ENCODE data around the gene FRMPD4.

FRMPD4 gene

GRCh38 chrX:12138361-12139313 is at the start of gene FRMPD4:
Gene FRMPD4 (plus strand): TSS chrX:12138473. CDS start chrX:12138972, 499 bp downstream.
- no peak for ATAC-seq
- Mint-ChIP-seq H3K9me3 (no peaks in the 10 kb centered on the region), H3K4me3 (no peak within 1 kb of the TSS), H3K27me3 (peaks cover 27% of the 10 kb centered on the region), H3K27ac (no peak within 1 kb of the TSS), H3K4me1 (no peaks in the 10 kb centered on the region), H3K36me3 (no peaks in the 10 kb centered on the region)

- no peak for ATAC-seq
- no peaks in the 10 kb centered on the region for H3K27me3 Mint-ChIP-seq
- H3K27ac Mint-ChIP-seq, result no peak overlapping the region
- no peaks in the 10 kb centered on the region for H3K9me3 Mint-ChIP-seq
- H3K4me1 Mint-ChIP-seq, result no peaks in the 10 kb centered on the region
- no peak overlapping the region for H3K4me3 Mint-ChIP-seq
- H3K36me3 Mint-ChIP-seq, result no peaks in the 10 kb centered on the region
Observed at GRCh38 chrX:12089740-12090139, 48.5 kb upstream of the FRMPD4 start.

GRCh38 chrX:12113321-12113720 is 25.0 kb upstream of the FRMPD4 start:
- Mint-ChIP-seq H3K27me3 (no peaks in the 10 kb centered on the region), H3K4me3 (no peak overlapping the region), H3K4me1 (no peaks in the 10 kb centered on the region), H3K36me3 (no peaks in the 10 kb centered on the region), H3K27ac (no peak overlapping the region), H3K9me3 (peaks cover 3% of the 10 kb centered on the region)
- ATAC-seq, result no peak

GRCh38 chrX:12115377-12115776 is 22.9 kb upstream of the FRMPD4 start:
- Mint-ChIP-seq H3K9me3 (no peaks in the 10 kb centered on the region), H3K36me3 (no peaks in the 10 kb centered on the region), H3K27ac (no peak overlapping the region), H3K4me3 (no peak overlapping the region), H3K4me1 (no peaks in the 10 kb centered on the region), H3K27me3 (no peaks in the 10 kb centered on the region)
- ATAC-seq, result no peak

GRCh38 chrX:12118134-12118533 is 20.1 kb upstream of the FRMPD4 start:
- no peak overlapping the region for H3K27ac Mint-ChIP-seq
- no peaks in the 10 kb centered on the region for H3K4me1 Mint-ChIP-seq
- H3K27me3 Mint-ChIP-seq, result no peaks in the 10 kb centered on the region
- no peak overlapping the region for H3K4me3 Mint-ChIP-seq
- no peak for ATAC-seq
- H3K9me3 Mint-ChIP-seq, result no peaks in the 10 kb centered on the region
- no peaks in the 10 kb centered on the region for H3K36me3 Mint-ChIP-seq

- H3K27me3 Mint-ChIP-seq, result no peaks in the 10 kb centered on the region
- H3K36me3 Mint-ChIP-seq, result no peaks in the 10 kb centered on the region
- no peaks in the 10 kb centered on the region for H3K4me1 Mint-ChIP-seq
- no peak for ATAC-seq
- no peak overlapping the region for H3K4me3 Mint-ChIP-seq
- H3K9me3 Mint-ChIP-seq, result peaks cover 5% of the 10 kb centered on the region
- no peak overlapping the region for H3K27ac Mint-ChIP-seq
Observed at GRCh38 chrX:12128017-12128416, 10.3 kb upstream of the FRMPD4 start.

GRCh38 chrX:12137951-12138360 is 317 bp upstream of the FRMPD4 start:
- H3K36me3 Mint-ChIP-seq, result no peaks in the 10 kb centered on the region
- H3K9me3 Mint-ChIP-seq, result no peaks in the 10 kb centered on the region
- H3K27ac Mint-ChIP-seq, result no peak overlapping the region
- no peak for ATAC-seq
- peaks cover 27% of the 10 kb centered on the region for H3K27me3 Mint-ChIP-seq
- no peaks in the 10 kb centered on the region for H3K4me1 Mint-ChIP-seq
- no peak overlapping the region for H3K4me3 Mint-ChIP-seq

GRCh38 chrX:12139934-12140611 is 1.8 kb downstream of the FRMPD4 start:
- Mint-ChIP-seq H3K36me3 (no peaks in the 10 kb centered on the region), H3K27ac (no peak overlapping the region), H3K4me1 (no peaks in the 10 kb centered on the region), H3K27me3 (peaks cover 27% of the 10 kb centered on the region), H3K9me3 (no peaks in the 10 kb centered on the region), H3K4me3 (no peak overlapping the region)
- ATAC-seq, result no peak

GRCh38 chrX:12141511-12141910 is 3.2 kb downstream of the FRMPD4 start:
- no peaks in the 10 kb centered on the region for H3K36me3 Mint-ChIP-seq
- no peak for ATAC-seq
- H3K9me3 Mint-ChIP-seq, result peaks cover 3% of the 10 kb centered on the region
- H3K27me3 Mint-ChIP-seq, result peaks cover 17% of the 10 kb centered on the region
- no peak overlapping the region for H3K4me3 Mint-ChIP-seq
- no peak overlapping the region for H3K27ac Mint-ChIP-seq
- H3K4me1 Mint-ChIP-seq, result no peaks in the 10 kb centered on the region

- no peak for ATAC-seq
- Mint-ChIP-seq H3K4me3 (no peak overlapping the region), H3K36me3 (no peaks in the 10 kb centered on the region), H3K27ac (no peak overlapping the region), H3K9me3 (peaks cover 3% of the 10 kb centered on the region), H3K4me1 (no peaks in the 10 kb centered on the region), H3K27me3 (peaks cover 7% of the 10 kb centered on the region)
Observed at GRCh38 chrX:12142661-12143060, 4.4 kb downstream of the FRMPD4 start.

GRCh38 chrX:12145402-12145801 is 7.1 kb downstream of the FRMPD4 start:
- no peak for ATAC-seq
- H3K9me3 Mint-ChIP-seq, result peaks cover 3% of the 10 kb centered on the region
- H3K27me3 Mint-ChIP-seq, result no peaks in the 10 kb centered on the region
- H3K36me3 Mint-ChIP-seq, result no peaks in the 10 kb centered on the region
- no peaks in the 10 kb centered on the region for H3K4me1 Mint-ChIP-seq
- no peak overlapping the region for H3K27ac Mint-ChIP-seq
- no peak overlapping the region for H3K4me3 Mint-ChIP-seq

- H3K4me3 Mint-ChIP-seq, result no peak overlapping the region
- H3K9me3 Mint-ChIP-seq, result peaks cover 3% of the 10 kb centered on the region
- H3K36me3 Mint-ChIP-seq, result no peaks in the 10 kb centered on the region
- H3K4me1 Mint-ChIP-seq, result no peaks in the 10 kb centered on the region
- no peak overlapping the region for H3K27ac Mint-ChIP-seq
- no peaks in the 10 kb centered on the region for H3K27me3 Mint-ChIP-seq
- no peak for ATAC-seq
Observed at GRCh38 chrX:12149670-12150407, 11.6 kb downstream of the FRMPD4 start.

GRCh38 chrX:12153317-12153716 is 15.0 kb downstream of the FRMPD4 start:
- no peak for ATAC-seq
- no peaks in the 10 kb centered on the region for H3K36me3 Mint-ChIP-seq
- no peak overlapping the region for H3K27ac Mint-ChIP-seq
- no peaks in the 10 kb centered on the region for H3K4me1 Mint-ChIP-seq
- H3K27me3 Mint-ChIP-seq, result no peaks in the 10 kb centered on the region
- H3K9me3 Mint-ChIP-seq, result no peaks in the 10 kb centered on the region
- no peak overlapping the region for H3K4me3 Mint-ChIP-seq

- no peaks in the 10 kb centered on the region for H3K27me3 Mint-ChIP-seq
- no peak overlapping the region for H3K27ac Mint-ChIP-seq
- no peaks in the 10 kb centered on the region for H3K4me1 Mint-ChIP-seq
- ATAC-seq, result no peak
- no peak overlapping the region for H3K4me3 Mint-ChIP-seq
- H3K9me3 Mint-ChIP-seq, result no peaks in the 10 kb centered on the region
- no peaks in the 10 kb centered on the region for H3K36me3 Mint-ChIP-seq
Observed at GRCh38 chrX:12153741-12154140, 15.5 kb downstream of the FRMPD4 start.

GRCh38 chrX:12159799-12160198 is 21.5 kb downstream of the FRMPD4 start:
- no peaks in the 10 kb centered on the region for H3K27me3 Mint-ChIP-seq
- ATAC-seq, result no peak

More at GRCh38 chrX:12159799-12160198, 21.5 kb downstream of the FRMPD4 start:
- Mint-ChIP-seq H3K4me1 (no peaks in the 10 kb centered on the region), H3K27ac (no peak overlapping the region), H3K4me3 (no peak overlapping the region), H3K9me3 (no peaks in the 10 kb centered on the region), H3K36me3 (no peaks in the 10 kb centered on the region)
